A673 (cell line): ENCODE data around the gene BACH2. TPM values are rescaled to one million over a fixed set of nuclear protein-coding genes. Genes with fewer than 3 reads are reported as not detected.
"Not testable (repeated sequence)": the region's sequence is repeated elsewhere in the genome, so short reads cannot be mapped to it uniquely, and the experiment has no call there.

Experiments
- BruUV-seq: library from RNA; stranded (reverse); fragments of 400-500 nt; replicated peaks from 2 replicates; lab custom pipeline; 2021; lab: Mats Ljungman, UMichigan
- CTCF ChIA-PET: fragments of 300-600 bp; sonication (Branson Sonifier 250); formaldehyde crosslinking; loops from one replicate; lab custom pipeline; 2022; ENCODE audit warnings: antibody characterized with exemption; lab: Charles Lee
- POLR2A ChIA-PET: fragments of 300-600 bp; sonication (Branson Sonifier 250); formaldehyde crosslinking; loops from one replicate; lab custom pipeline; 2022; ENCODE audit warnings: antibody characterized with exemption; ENCODE audit not compliant: low non-redundant PET; lab: Charles Lee
- DNase-seq: peaks from one replicate; pipeline ENCODE4 v3.0.0-alpha.2; 2015; ENCODE audit warnings: low spot score
- H3K27ac ChIP-seq: fragments of 200-600 bp; sonication (generic); 2 replicates; pipeline ENCODE4 v1.5.1; 2016; ENCODE audit warnings: mixed run types, low read depth, mild to moderate bottlenecking, mixed read lengths, antibody characterized with exemption, low read length; ENCODE audit not compliant: poor library complexity, severe bottlenecking
- H3K27me3 ChIP-seq: fragments of 200-600 bp; sonication (generic); replicated peaks from 2 replicates; pipeline ENCODE4 v1.6.1; 2017; ENCODE audit warnings: mixed run types, low read depth, mild to moderate bottlenecking, mixed read lengths, antibody characterized with exemption, low read length; ENCODE audit not compliant: insufficient read depth, poor library complexity
- H3K36me3 ChIP-seq: fragments of 200-600 bp; sonication (generic); 2 replicates; pipeline ENCODE4 v1.6.1; 2016; ENCODE audit warnings: mixed run types, mild to moderate bottlenecking, mixed read lengths, antibody characterized with exemption, low read length; ENCODE audit not compliant: insufficient read depth, poor library complexity, severe bottlenecking
- H3K4me1 ChIP-seq: fragments of 200-600 bp; sonication (generic); 2 replicates; pipeline ENCODE4 v1.6.1; 2017; ENCODE audit warnings: mixed run types, mild to moderate bottlenecking, mixed read lengths, antibody characterized with exemption, low read length; ENCODE audit not compliant: insufficient read depth, poor library complexity, severe bottlenecking
- H3K4me3 ChIP-seq: fragments of 200-600 bp; sonication (generic); 2 replicates; pipeline ENCODE4 v1.5.1; 2016; ENCODE audit warnings: low read depth, mixed run types, mild to moderate bottlenecking, mixed read lengths, low read length; ENCODE audit not compliant: poor library complexity, severe bottlenecking
- H3K9me3 ChIP-seq: fragments of 200-600 bp; sonication (generic); 2 replicates; pipeline ENCODE4 v1.6.1; 2016; ENCODE audit warnings: mixed run types, low read depth, mild to moderate bottlenecking, mixed read lengths, antibody characterized with exemption, low read length; ENCODE audit not compliant: poor library complexity, severe bottlenecking
- CTCF ChIP-seq: fragments of 300-800, 200-600 bp; sonication (generic); conservative IDR thresholded peaks from 2 replicates; pipeline ENCODE4 v1.5.1; 2017; ENCODE audit warnings: low read depth, mild to moderate bottlenecking, antibody characterized with exemption, low read length, moderate library complexity, mixed read lengths
- EZH2 ChIP-seq: fragments of 200-600 bp; sonication (generic); IDR thresholded peaks from 2 replicates; pipeline ENCODE4 v1.6.1; 2017; ENCODE audit warnings: borderline replicate concordance, low read depth, mild to moderate bottlenecking, mixed read lengths, antibody characterized with exemption, low read length; ENCODE audit not compliant: poor library complexity, severe bottlenecking
- intact Hi-C: fragments of 100-400 bp; cut with micrococcal nuclease; formaldehyde crosslinking; loops from one replicate; pipeline ENCODE4 v1.10.0; 2022; ENCODE audit not compliant: unreplicated experiment
- total RNA-seq: library from RNA; stranded (reverse); gene quantifications from 2 replicates; pipeline ENCODE4 v1.2.3, GENCODE V29; 2021

Gene BACH2
- total RNA-seq, 1 experiment from 2014 or later, result 0.37 TPM

GRCh38 chr6:90135667-90136066 lies 161.0 kb downstream of the BACH2 start:
- H3K4me1 ChIP-seq, result peaks cover 10% of the 10 kb centered on the region
- H3K9me3 ChIP-seq, result no peaks in the 10 kb centered on the region
- no peak for DNase-seq
- H3K27me3 ChIP-seq, result peaks cover 4% of the 10 kb centered on the region
- H3K27ac ChIP-seq, result no peak overlapping the region
- intact Hi-C loops, result no loop called here
- TF ChIP-seq CTCF (no peak), EZH2 (no peak)
- ChIA-PET POLR2A (no interaction called here), CTCF (no interaction called here)
- H3K4me3 ChIP-seq, result no peak overlapping the region
- H3K36me3 ChIP-seq, result no peaks in the 10 kb centered on the region
- BruUV-seq, result no TSS peak

- H3K4me1 ChIP-seq, H3K9me3 ChIP-seq, DNase-seq, H3K4me3 ChIP-seq, H3K27ac ChIP-seq, CTCF ChIA-PET, POLR2A ChIA-PET, BruUV-seq, intact Hi-C loops, H3K27me3 ChIP-seq, H3K36me3 ChIP-seq: not testable (repeated sequence)
These were observed 163.0 kb downstream of the BACH2 start for GRCh38 chr6:90133664-90134063.

GRCh38 chr6:90131614-90132423 lies 164.8 kb downstream of the BACH2 start:
- POLR2A ChIA-PET, result no interaction called here
- no peak for DNase-seq

More at GRCh38 chr6:90131614-90132423, 164.8 kb downstream of the BACH2 start:
- H3K27me3 ChIP-seq, result peaks cover 4% of the 10 kb centered on the region
- H3K4me3 ChIP-seq, result no peak overlapping the region
- H3K9me3 ChIP-seq, result no peaks in the 10 kb centered on the region
- BruUV-seq, result no TSS peak
- H3K27ac ChIP-seq, result no peak overlapping the region
- no peak for TF ChIP-seq CTCF
- no peak for TF ChIP-seq EZH2
- peaks cover 5% of the 10 kb centered on the region for H3K4me1 ChIP-seq
- CTCF ChIA-PET, result no interaction called here
- no peaks in the 10 kb centered on the region for H3K36me3 ChIP-seq
- intact Hi-C loops, result no loop called here
